ENCODE results near the gene CDC42BPA. TPM values are rescaled to one million over a fixed set of nuclear protein-coding genes. Genes with fewer than 3 reads are reported as not detected.

Gene CDC42BPA
- total RNA-seq, 1 experiment from 2014 or later, result 46.4 TPM

DNA sequence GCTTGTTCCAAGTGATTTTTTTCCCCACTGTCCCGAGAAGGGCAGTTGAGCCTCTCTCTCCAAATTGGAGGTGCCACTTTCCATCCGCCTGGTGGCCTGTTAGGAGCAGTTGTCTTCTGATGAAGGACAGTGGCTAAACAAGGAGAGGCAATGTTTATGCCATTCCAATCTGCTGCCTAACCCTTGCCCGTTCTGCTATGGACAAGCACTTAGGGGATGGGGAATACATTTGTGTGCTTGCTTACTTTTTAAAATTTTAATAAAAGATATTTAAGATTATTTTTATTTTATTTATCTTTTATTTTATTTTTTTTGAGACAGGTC is 366.2 kb downstream of the CDC42BPA start:
- no peak overlapping the region for H3K27ac ChIP-seq
- H3K27me3 ChIP-seq (replicated peaks), result no peaks in the 10 kb centered on the region
- no peaks in the 10 kb centered on the region for H3K9me3 ChIP-seq (replicated peaks)
- no peak overlapping the region for H3K4me3 ChIP-seq
- H3K36me3 ChIP-seq, result no peaks in the 10 kb centered on the region
- no peak for DNase-seq (ENCODE audit: low read depth in 1 of 2, low spot score in 2 of 2)
- peaks cover 8% of the 10 kb centered on the region; the same call in 1 of the 2 replicates for H3K4me1 ChIP-seq (replicated peaks)

DNA sequence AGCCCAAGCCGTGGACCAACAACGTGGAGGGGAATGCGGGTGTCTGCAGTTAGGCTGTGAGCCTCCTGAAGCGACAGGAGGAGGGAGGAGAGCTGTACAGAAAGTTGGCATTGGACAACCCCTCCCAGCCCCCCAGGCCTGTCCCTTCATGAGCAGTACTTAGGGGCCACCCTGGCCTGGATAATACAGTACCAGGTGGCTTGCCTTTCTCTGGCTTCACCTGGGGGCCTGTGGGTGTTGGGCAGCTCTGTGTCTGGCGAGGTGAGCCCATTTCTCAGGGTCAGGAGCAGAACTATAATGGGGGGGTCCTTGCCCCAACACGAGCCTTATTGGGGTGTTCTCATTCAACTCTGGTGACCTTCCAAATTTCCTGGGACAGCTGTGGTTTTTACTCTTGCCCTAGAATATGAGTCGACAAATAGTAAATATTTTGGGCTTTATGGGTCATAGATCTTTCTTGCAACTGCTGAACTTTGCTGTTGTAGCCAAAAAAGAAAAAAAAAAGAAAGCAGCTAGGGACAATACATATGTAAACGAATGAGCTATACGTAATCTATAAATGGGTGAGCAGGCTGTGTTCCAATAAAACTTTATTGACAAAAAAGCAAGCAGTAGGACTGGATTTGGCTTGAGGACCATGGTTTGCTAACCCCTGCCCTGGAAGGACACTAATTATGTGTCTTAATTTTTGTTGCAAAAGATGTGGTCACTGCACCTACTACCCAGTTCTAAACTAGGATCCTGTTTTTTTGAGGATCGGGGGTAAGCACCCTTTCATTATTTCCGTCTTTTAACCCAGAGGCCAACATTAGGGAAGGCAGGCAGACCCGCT is 366.8 kb downstream of the CDC42BPA start:
- no peak overlapping the region for H3K27ac ChIP-seq
- H3K9me3 ChIP-seq (replicated peaks), result no peaks in the 10 kb centered on the region
- no peak overlapping the region for H3K4me3 ChIP-seq
- peaks cover 8% of the 10 kb centered on the region; the same call in 1 of the 2 replicates for H3K4me1 ChIP-seq (replicated peaks)
- H3K27me3 ChIP-seq (replicated peaks), result no peaks in the 10 kb centered on the region
- H3K36me3 ChIP-seq, result no peaks in the 10 kb centered on the region
- DNase-seq (ENCODE audit: low read depth in 1 of 2, low spot score in 2 of 2), result no peak

GRCh38 chr1:226950871-226951270 is 367.4 kb downstream of the CDC42BPA start:
- DNase-seq (ENCODE audit: low read depth in 1 of 2, low spot score in 2 of 2), result no peak
- H3K9me3 ChIP-seq (replicated peaks), result no peaks in the 10 kb centered on the region
- H3K27ac ChIP-seq, result no peak overlapping the region
- H3K27me3 ChIP-seq (replicated peaks), result no peaks in the 10 kb centered on the region
- no peaks in the 10 kb centered on the region for H3K36me3 ChIP-seq
- H3K4me3 ChIP-seq, result no peak overlapping the region
- peaks cover 8% of the 10 kb centered on the region; the same call in 1 of the 2 replicates for H3K4me1 ChIP-seq (replicated peaks)

DNA sequence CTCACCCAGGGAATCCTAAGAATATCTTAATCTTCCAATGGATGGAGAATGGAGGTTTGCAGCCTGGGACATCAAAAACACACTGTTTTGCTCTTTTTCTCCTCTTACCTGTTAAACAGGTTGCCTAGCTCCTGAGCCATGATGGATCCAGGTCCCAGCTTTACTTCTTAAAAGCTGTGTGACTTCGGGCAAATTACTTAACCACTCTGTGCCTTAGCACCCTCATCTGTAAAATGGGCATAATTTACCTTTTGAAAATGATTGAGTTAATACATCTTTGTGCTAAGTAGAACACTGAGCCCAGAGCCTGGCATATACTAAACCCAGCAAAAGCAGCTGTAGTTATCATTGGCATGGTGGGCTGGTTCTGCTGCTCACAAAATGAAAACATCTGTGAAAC is 368.0 kb downstream of the CDC42BPA start:
- Histone ChIP-seq H3K4me3 (no peak overlapping the region), H3K36me3 (no peaks in the 10 kb centered on the region), H3K9me3 (replicated peaks) (no peaks in the 10 kb centered on the region), H3K27ac (no peak overlapping the region), H3K4me1 (replicated peaks) (peaks cover 8% of the 10 kb centered on the region; the same call in 1 of the 2 replicates), H3K27me3 (replicated peaks) (no peaks in the 10 kb centered on the region)
- no peak for DNase-seq (ENCODE audit: low read depth in 1 of 2, low spot score in 2 of 2)

- Histone ChIP-seq H3K4me3 (no peak overlapping the region), H3K9me3 (replicated peaks) (no peaks in the 10 kb centered on the region), H3K27me3 (replicated peaks) (no peaks in the 10 kb centered on the region), H3K27ac (no peak overlapping the region), H3K4me1 (replicated peaks) (peaks cover 8% of the 10 kb centered on the region; the same call in 1 of the 2 replicates), H3K36me3 (no peaks in the 10 kb centered on the region)
- DNase-seq (ENCODE audit: low read depth in 1 of 2, low spot score in 2 of 2), result no peak
Measured at GRCh38 chr1:226949401-226949800, 368.9 kb downstream of the CDC42BPA start.

- peaks cover 8% of the 10 kb centered on the region; the same call in 1 of the 2 replicates for H3K4me1 ChIP-seq (replicated peaks)
- no peak overlapping the region for H3K4me3 ChIP-seq
- H3K9me3 ChIP-seq (replicated peaks), result no peaks in the 10 kb centered on the region
- no peak overlapping the region for H3K27ac ChIP-seq
- H3K27me3 ChIP-seq (replicated peaks), result no peaks in the 10 kb centered on the region
- H3K36me3 ChIP-seq, result no peaks in the 10 kb centered on the region
- DNase-seq (ENCODE audit: low read depth in 1 of 2, low spot score in 2 of 2), result no peak
Measured at GRCh38 chr1:226948996-226949395, 369.3 kb downstream of the CDC42BPA start.

- Histone ChIP-seq H3K4me1 (replicated peaks) (peaks cover 5% of the 10 kb centered on the region; the same call in 1 of the 2 replicates), H3K9me3 (replicated peaks) (no peaks in the 10 kb centered on the region), H3K27me3 (replicated peaks) (no peaks in the 10 kb centered on the region), H3K4me3 (no peak overlapping the region), H3K36me3 (no peaks in the 10 kb centered on the region), H3K27ac (no peak overlapping the region)
- no peak for DNase-seq (ENCODE audit: low read depth in 1 of 2, low spot score in 2 of 2)
Measured at GRCh38 chr1:226948480-226948879, 369.8 kb downstream of the CDC42BPA start.

DNA sequence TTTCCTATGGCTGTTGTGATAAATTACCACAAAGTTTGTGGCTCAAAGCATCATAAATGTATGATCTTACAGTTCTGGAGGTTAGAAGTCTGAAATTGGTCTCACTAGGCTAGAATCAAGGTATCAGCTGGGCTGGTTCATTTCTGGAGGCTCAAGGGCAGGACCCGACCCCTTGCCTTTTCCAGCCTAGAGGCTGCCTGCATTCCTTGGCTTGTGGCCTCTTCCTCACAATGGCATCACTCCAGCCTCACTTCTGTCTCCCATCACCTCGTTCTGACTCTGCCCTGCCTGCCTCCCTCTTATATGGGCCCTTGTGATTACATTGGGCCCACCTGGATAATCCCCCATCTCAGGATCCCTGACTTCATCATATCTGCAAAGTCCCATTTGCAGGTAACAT is 370.2 kb downstream of the CDC42BPA start:
- Histone ChIP-seq H3K27ac (no peak overlapping the region), H3K27me3 (replicated peaks) (no peaks in the 10 kb centered on the region), H3K4me1 (replicated peaks) (peaks cover under 1% of the 10 kb centered on the region; the same call in 1 of the 2 replicates), H3K9me3 (replicated peaks) (no peaks in the 10 kb centered on the region), H3K36me3 (no peaks in the 10 kb centered on the region), H3K4me3 (no peak overlapping the region)
- DNase-seq (ENCODE audit: low read depth in 1 of 2, low spot score in 2 of 2), result no peak

DNA sequence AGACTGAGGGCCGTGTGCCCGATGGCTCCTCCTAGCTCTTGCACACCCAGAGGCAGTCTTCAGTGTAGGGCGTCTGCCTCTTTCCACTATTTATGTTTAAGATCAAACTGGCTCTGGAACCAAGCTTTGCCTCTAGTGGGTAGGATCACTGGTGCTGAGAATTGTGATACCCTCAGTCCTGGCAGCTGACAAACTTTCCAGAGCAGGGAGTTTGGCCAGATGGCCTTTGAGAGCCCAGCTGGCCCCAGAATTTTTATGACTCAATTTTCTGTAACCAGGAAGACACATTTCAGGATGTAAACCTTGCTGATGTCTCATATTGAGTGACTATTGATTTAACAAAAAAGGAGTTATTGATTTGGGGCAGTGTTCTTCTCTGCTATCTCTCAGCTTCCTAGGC is 371.5 kb downstream of the CDC42BPA start:
- H3K27me3 ChIP-seq (replicated peaks), result no peaks in the 10 kb centered on the region
- no peaks in the 10 kb centered on the region for H3K36me3 ChIP-seq
- DNase-seq (ENCODE audit: low read depth in 1 of 2, low spot score in 2 of 2), result no peak
- H3K4me1 ChIP-seq (replicated peaks), result no peaks in the 10 kb centered on the region
- no peak overlapping the region for H3K27ac ChIP-seq
- no peaks in the 10 kb centered on the region for H3K9me3 ChIP-seq (replicated peaks)
- no peak overlapping the region for H3K4me3 ChIP-seq

GRCh38 chr1:226946285-226946684 is 372.0 kb downstream of the CDC42BPA start:
- H3K27ac ChIP-seq, result no peak overlapping the region
- DNase-seq (ENCODE audit: low read depth in 1 of 2, low spot score in 2 of 2), result no peak

GRCh38 chr1:226945858-226946245 is 372.4 kb downstream of the CDC42BPA start:
- no peaks in the 10 kb centered on the region for H3K36me3 ChIP-seq
- peaks cover 2% of the 10 kb centered on the region for H3K4me1 ChIP-seq (replicated peaks)
- no peaks in the 10 kb centered on the region for H3K27me3 ChIP-seq (replicated peaks)
- H3K4me3 ChIP-seq, result no peak overlapping the region
- H3K9me3 ChIP-seq (replicated peaks), result no peaks in the 10 kb centered on the region
- DNase-seq (ENCODE audit: low read depth in 1 of 2, low spot score in 2 of 2), result no peak
- no peak overlapping the region for H3K27ac ChIP-seq

More at GRCh38 chr1:226946285-226946684, 372.0 kb downstream of the CDC42BPA start:
- H3K4me1 ChIP-seq (replicated peaks), result no peaks in the 10 kb centered on the region
- no peaks in the 10 kb centered on the region for H3K27me3 ChIP-seq (replicated peaks)
- no peak overlapping the region for H3K4me3 ChIP-seq
- no peaks in the 10 kb centered on the region for H3K9me3 ChIP-seq (replicated peaks)
- H3K36me3 ChIP-seq, result no peaks in the 10 kb centered on the region

DNA sequence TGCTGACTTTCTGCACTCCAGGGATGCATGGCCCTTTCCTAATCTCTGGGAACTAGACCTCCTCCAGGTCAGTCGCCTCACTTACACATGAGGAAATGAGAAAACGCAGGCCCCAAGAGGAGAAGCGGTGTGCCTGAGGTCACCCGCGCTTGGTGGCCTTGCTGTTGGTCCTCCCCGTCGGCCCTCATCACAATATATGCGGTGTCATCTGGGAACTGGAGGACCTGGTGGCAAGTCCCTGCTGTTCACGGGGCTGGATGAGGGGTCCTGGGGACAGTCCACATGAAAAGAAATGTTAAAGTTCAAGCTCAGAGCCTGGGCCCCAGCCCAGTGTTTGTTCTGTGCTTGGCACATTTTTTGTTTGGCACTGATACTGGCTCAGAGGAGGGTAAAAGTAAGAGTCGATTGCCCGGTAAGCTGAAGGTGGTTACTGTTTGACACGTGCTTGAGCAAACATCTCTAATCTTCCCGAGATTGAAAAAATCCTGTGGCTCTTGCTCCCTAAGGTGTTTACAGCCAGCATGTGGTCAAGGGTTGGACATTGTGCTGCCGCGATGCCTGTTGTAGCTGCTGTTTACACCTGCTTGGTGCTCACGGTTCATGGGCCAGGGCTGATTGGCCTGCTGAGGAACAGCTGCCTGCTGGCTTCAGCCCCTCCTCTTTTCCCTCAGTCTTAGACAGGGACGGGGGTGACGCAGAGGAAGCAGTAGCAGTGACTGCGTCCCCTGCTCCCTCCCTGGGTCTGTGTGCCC is 373.0 kb downstream of the CDC42BPA start:
- Histone ChIP-seq H3K36me3 (no peaks in the 10 kb centered on the region), H3K4me3 (no peak overlapping the region), H3K9me3 (replicated peaks) (no peaks in the 10 kb centered on the region), H3K4me1 (replicated peaks) (peaks cover 7% of the 10 kb centered on the region), H3K27me3 (replicated peaks) (no peaks in the 10 kb centered on the region), H3K27ac (no peak overlapping the region)
- DNase-seq (ENCODE audit: low read depth in 1 of 2, low spot score in 2 of 2), result no peak

DNA sequence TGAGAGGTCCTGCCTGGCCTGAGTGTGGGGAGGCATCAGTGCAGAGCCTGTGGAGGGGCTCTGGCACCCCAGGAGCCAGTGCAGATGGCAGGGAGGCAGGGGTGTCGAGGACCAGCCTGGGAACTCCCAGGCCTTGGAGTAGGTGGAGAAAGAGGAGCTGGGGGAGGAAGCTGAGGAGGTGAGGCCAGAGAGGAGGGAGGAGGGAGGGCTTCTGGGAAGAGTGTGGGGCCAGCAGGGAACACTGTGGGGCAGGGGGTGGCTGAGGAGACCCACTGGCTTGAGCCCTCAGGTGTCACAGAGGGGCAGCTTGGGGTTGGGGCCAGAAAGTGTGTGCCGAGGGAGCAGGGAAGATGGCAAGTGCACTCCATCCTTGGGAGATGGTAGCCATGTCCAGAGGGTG is 374.4 kb downstream of the CDC42BPA start:
- DNase-seq (ENCODE audit: low read depth in 1 of 2, low spot score in 2 of 2), result no peak
- H3K4me1 ChIP-seq (replicated peaks), result peaks cover 8% of the 10 kb centered on the region
- H3K9me3 ChIP-seq (replicated peaks), result no peaks in the 10 kb centered on the region
- no peaks in the 10 kb centered on the region for H3K36me3 ChIP-seq
- no peak overlapping the region for H3K4me3 ChIP-seq
- no peak overlapping the region for H3K27ac ChIP-seq
- no peaks in the 10 kb centered on the region for H3K27me3 ChIP-seq (replicated peaks)

GRCh38 chr1:226943156-226943555 is 375.1 kb downstream of the CDC42BPA start:
- Histone ChIP-seq H3K27me3 (replicated peaks) (no peaks in the 10 kb centered on the region), H3K4me3 (no peak overlapping the region), H3K9me3 (replicated peaks) (no peaks in the 10 kb centered on the region), H3K27ac (no peak overlapping the region), H3K36me3 (no peaks in the 10 kb centered on the region), H3K4me1 (replicated peaks) (peaks cover 14% of the 10 kb centered on the region)
- no peak for DNase-seq (ENCODE audit: low read depth in 1 of 2, low spot score in 2 of 2)

Data from SJSA1 (cell line).